HG03103 (cell line): ENCODE measurements around the gene PKP2.
"Not testable (repeated sequence)": the region's sequence is repeated elsewhere in the genome, so short reads cannot be mapped to it uniquely, and the experiment has no call there.

ENCODE experiments used
- ATAC-seq: cut with Tn5 transposase; IDR thresholded peaks from one replicate; pipeline ENCODE4 v1.9.1; 2021; ENCODE audit warnings: low read depth; ENCODE audit not compliant: unreplicated experiment

The PKP2 gene

GRCh38 chr12:32868885-32869284 is 27.7 kb downstream of the PKP2 start:
- no peak for ATAC-seq

GRCh38 chr12:32864731-32865130 is 31.8 kb downstream of the PKP2 start:
- ATAC-seq: no peak

DNA sequence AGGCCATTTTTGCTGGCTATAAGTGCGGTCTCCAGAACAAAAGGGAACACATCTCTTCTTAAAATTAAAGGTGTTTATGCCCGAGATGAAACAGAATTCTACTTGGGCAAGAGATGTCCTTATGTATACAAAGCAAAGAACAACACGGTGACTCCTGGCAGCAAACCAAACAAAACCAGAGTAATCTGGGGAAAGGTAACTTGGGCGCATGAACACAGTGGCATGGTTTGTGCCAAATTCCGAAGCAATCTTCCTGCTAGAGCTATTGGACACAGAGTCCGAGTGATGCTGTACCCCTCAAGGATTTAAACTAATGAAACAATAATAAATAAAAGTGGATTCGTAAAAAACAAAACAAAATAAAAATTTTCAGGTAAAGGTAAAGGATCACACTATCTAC is 33.4 kb downstream of the PKP2 start:
- ATAC-seq: no peak

- not testable (repeated sequence) for ATAC-seq
Measured at GRCh38 chr12:32861658-32862057, 34.9 kb downstream of the PKP2 start.

- ATAC-seq: no peak
Measured at GRCh38 chr12:32860192-32860591, 36.4 kb downstream of the PKP2 start.

- no peak for ATAC-seq
Measured at GRCh38 chr12:32859389-32859788, 37.2 kb downstream of the PKP2 start.

DNA sequence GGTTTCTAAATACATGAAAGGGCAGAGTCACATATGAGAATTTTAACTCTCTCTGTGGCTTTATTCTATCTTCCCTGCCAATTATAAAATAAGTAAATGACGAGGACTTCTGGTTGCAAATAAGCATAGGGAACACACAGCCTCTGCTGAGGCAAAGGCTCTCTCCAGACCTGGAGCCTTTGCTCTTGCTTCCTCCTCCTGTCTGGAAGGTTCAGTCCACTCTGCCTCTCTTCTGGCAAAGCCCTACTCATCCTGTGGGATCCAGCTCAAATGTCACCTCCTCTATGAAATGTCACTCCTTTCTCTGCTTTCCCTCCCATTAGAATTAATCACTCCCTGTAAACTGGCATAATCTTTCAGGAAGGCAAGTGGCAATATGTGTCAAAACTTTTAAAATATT is 41.9 kb downstream of the PKP2 start:
- ATAC-seq: no peak

GRCh38 chr12:32854097-32854496 is 42.5 kb downstream of the PKP2 start:
- ATAC-seq: no peak

GRCh38 chr12:32847287-32847686 is 49.3 kb downstream of the PKP2 start:
- ATAC-seq: no peak

GRCh38 chr12:32846053-32846452 is 50.5 kb downstream of the PKP2 start:
- no peak for ATAC-seq

- no peak for ATAC-seq
Measured at GRCh38 chr12:32843528-32844095, 53.0 kb downstream of the PKP2 start.

- no peak for ATAC-seq
Measured at GRCh38 chr12:32841061-32841460, 55.5 kb downstream of the PKP2 start.

DNA sequence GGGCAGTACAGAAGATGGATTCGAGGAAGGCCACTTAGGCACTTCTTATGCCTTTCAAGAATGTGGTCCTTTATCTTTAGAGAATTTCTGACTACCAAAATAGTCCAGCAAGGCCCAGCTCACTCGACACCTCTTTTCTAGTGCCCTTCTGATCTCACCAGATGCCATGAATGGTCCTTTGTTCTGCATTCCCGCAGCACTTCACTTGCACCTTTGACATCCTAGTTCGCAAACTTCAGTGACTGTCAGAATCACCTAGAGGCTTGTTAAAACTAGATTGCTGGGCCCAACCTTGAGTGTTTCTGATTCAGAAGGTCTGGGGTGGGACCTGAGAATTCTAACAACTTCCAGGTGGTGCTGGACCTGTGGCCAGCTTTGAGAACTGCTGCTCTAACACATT is 56.7 kb downstream of the PKP2 start:
- ATAC-seq: no peak

DNA sequence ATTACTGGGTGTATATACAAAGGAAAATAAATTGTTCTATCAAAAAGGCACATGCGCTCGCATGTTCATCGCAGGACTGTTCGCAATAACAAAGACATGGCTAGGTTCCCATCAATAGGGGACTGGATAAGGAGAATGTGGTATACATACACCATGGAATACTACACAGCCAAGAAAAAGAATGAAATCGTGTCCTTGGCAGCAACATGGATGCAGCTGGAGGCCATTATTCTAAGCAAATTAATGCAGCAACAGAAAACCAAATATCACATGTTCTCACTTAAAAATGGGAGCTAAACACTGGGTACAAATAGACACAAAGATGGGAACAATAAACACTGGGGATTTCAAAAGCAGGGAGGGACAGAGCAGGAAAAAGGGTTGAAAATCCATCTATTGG is 58.6 kb downstream of the PKP2 start:
- no peak for ATAC-seq

DNA sequence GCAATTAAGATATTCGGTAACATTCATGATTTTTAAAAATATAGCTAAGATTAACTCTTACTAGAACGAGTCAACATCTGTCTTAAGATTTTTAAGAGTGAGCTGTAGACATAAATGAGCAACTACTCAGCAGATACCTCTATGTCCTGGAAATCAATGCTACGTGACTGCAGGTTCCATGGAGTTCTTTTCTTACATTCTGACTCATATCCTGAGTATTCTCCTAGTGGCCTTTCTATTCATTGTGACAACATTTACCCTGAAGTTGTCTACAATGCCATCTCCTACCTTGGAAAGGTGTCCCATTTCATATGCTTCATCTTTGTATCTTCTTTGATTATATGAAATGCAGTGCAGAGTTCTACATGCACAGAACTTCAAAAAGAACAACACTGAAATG is 59.9 kb downstream of the PKP2 start:
- no peak for ATAC-seq

DNA sequence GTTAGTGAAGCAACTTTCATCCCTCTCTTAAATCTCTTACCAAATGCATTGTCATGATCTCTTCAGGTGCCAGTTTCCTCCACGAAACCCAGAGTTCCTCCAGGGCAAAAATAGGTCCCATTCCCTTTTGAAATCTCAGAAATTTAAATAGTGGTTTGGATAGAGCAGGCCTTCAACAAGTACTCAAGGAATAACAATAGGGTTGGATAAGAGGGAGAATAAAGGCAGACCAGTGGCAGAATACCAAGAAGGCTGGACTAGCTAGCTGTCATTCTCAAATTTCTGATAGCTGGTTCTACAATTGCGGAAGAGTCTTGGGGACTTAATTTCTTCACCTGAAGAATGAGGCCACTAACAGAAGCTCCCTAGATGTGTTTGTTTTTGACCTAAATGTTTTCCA is 62.5 kb downstream of the PKP2 start:
- no peak for ATAC-seq

GRCh38 chr12:32828552-32828951 is 68.0 kb downstream of the PKP2 start:
- no peak for ATAC-seq

DNA sequence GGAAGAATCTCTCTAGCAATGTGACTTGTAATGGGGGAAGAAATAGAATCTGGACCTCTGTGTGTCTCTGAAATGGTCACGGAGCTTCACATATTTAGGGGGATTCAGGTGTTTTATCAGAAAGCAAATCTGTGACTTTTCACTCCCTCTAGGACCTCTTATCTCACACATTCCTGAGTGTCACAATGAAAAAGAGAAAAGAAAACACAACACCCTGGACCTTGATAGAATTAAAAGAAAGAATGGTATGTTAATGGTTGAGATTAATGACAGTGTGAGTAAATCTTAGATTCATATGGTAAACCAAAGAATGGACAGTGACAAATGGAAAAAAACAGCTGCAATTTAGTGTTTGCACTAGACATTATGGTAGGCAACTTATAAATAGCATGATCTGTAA is 68.5 kb downstream of the PKP2 start:
- ATAC-seq: no peak

GRCh38 chr12:32826807-32827412 is 69.7 kb downstream of the PKP2 start:
- no peak for ATAC-seq

- no peak for ATAC-seq
Measured at GRCh38 chr12:32824596-32824995, 72.0 kb downstream of the PKP2 start.

DNA sequence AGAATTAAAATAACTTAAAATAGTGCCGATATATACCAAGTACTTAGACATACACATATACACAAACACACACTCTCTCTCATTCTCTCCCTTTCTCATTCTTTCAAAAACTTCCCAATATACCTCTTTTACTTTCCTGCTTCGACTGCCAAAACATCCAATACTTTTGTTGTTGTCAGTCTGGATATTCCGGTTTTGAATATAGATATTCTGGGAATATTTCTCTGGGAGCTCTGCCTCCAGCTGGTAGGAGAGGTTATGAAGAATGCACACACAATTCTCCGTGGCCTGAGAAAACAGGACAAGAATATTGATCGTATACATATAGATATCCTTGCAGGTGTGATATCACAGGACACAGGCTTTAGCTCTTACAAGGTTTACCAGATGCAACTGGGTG is 74.2 kb downstream of the PKP2 start:
- no peak for ATAC-seq

- ATAC-seq: no peak
Measured at GRCh38 chr12:32821710-32822109, 74.9 kb downstream of the PKP2 start.

DNA sequence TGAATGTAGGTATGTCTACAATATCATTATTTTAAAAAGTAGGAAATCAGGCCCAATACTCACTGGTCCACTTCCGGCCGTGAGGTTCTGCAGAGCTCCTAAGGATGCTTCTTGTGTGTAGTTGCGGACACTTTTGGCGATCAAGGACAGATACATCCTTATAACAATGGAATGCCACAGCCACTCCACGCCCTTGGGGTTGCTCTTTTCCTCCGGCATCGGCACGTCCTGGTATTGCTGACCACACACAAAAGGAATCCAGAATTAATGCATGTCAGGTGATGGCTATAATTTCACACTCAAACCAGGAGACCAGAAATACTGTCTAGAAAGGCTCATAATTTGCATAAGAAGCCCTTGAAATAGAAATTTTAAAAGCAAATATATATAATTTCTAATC is 75.3 kb downstream of the PKP2 start:
- no peak for ATAC-seq
